ENCODE results near the gene SUDS3.

The SUDS3 gene

DNA sequence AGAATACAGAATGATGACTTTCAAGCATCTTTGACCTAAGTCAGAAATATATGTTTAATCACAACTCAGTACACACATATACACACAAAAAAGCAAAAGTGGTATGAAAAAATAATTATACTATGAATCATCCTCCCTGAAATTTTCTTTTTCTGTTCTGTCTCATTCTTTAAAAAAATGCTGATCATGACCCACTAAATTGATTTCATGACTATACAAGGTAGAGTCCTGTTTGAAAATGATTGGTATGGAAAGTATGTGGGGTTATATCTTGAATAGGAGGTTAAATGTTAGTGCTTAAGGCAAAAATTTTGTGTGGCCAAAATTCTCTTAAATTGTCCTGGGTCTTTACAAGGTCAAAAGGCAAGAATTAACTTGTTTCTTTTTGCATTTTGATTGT is 80.4 kb downstream of the SUDS3 start:
- DNase-seq: no peak

DNA sequence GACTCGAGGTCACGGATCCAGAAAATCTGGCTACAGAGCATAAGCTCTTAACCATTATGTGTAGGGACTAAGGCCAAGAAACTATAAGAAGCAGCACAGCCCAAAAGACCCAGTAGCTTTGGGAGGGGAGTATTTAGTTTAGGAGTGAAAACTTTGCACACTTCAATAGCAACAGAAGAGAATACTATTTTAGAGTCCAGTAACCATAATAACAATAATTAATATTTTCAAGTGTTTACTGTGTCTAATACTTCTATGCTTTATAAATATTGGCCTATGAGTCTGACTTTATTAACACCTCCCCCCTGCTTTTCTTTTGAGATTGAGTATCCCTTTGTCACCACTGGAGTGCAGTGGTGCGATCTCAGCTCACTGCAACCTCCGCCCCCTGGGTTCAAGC is 82.8 kb downstream of the SUDS3 start:
- no peak for DNase-seq

DNA sequence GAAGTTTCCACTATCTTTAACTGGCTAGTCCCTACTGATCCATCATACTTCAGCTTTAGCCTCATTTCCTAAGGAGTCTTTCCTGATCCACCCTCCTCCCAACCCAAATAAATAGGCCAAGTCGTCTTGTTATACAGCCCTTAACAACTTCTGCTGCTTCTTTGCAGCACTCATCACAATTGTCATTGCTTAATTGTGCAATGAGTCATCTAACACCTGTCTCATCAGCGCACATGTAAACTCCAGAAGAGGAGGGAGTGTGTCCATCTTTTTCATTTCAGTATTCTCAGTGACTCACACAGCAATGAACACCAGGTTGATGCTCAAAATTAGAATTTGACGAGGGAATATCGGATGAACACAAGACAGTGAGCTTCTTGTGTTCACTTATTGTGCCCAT is 87.3 kb downstream of the SUDS3 start:
- DNase-seq: no peak

DNA sequence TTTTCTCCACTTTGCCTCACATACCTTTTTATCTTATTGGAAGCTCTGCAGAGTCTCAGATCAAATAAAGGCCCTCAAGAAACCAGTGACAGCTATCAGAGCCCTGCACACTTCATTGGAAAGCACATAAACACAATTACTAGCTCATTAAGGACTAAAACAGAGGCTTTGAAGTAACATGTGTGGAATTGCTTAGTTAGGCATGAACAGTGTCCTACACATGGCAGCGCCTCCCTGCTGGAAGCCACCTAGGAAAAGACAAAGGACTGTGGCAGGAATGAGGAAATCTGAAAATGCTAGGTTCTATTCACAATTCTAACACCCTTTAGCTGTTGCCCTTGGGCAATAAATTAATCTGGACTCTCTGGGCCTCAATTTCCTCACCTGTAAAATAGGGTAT is 89.4 kb downstream of the SUDS3 start:
- no peak for DNase-seq

Data from activated naive CD4-positive, alpha-beta T cell treated with Interleukin-2 at 50 U/mL for 16 hours (primary cell).